Colonic mucosa (tissue), 4 donors: ENCODE data around the gene ATP7B. TPM values are rescaled to one million over a fixed set of nuclear protein-coding genes. Genes with fewer than 3 reads are reported as not detected.

ENCODE experiments used
- DNase-seq: peaks from one replicate; pipeline ENCODE4 v3.0.0-alpha.2; 2020
- H3K27ac ChIP-seq: fragments of 200-600 bp; one replicate; pipeline ENCODE4 v1.8.0; 2021
- H3K27me3 ChIP-seq: fragments of 200-600 bp; one replicate; pipeline ENCODE4 v1.8.0; 2021
- H3K36me3 ChIP-seq: fragments of 200-600 bp; one replicate; pipeline ENCODE4 v1.8.0; 2021
- H3K4me1 ChIP-seq: fragments of 200-600 bp; one replicate; pipeline ENCODE4 v1.8.0; 2021; ENCODE audit warnings: mild to moderate bottlenecking
- H3K4me3 ChIP-seq: fragments of 200-600 bp; one replicate; pipeline ENCODE4 v1.8.0; 2021
- H3K9ac ChIP-seq, 2 donors: one replicate each; pipeline ENCODE4 v1.7.0; 2013; ENCODE audit warnings: control low read depth in 2 of 2, low read depth in 2 of 2, low read length in 2 of 2
- H3K9me3 ChIP-seq: fragments of 200-600 bp; one replicate; pipeline ENCODE4 v1.8.0; 2021
- intact Hi-C: fragments of 100-400 bp; cut with DNase I; formaldehyde crosslinking; loops from one replicate; pipeline ENCODE4 v1.14.1; 2022
- total RNA-seq, 2 donors: library from RNA; stranded (reverse); fragmentation: NEBNext Ultra II Directional in 1 of 2; extraction: Animal tissue kit (Norgen Biotek cat#: 25700) in 1 of 2; gene quantifications; one replicate each; pipeline ENCODE4 v1.2.1, GENCODE V29; 2021
- TF ChIP-seq, protein P1 (sequence below): fragments of 200-600 bp; IDR thresholded peaks from one replicate; pipeline ENCODE4 v1.8.0; 2022; ENCODE audit warnings: antibody characterized with exemption, mild to moderate bottlenecking
- donor health status: healthy.
- donor health status: DM: no; HTN: no; CAD: no.
- donor health status: DM: no; HTN: no; CAD: no.

Gene ATP7B
- total RNA-seq, 2 donors from 2014 or later = 14.0 to 18.8 TPM

DNA sequence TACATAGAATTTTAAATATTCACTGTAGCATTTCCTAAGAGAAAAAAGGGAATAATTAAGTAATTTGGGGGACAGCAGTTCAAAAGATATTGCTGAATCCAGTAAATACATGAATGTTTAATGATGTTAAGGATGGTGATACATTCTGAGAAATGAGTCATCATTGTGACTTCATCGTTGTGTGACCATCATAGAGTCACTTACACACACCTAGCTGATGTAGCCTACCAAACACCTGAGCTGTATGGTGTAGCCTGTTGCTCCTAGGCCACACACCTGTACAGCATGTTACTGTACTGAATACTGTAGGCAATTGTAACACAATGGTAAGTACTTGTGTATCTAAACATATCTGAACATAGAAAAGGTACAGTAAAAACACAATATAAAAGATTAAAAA lies 34.8 kb downstream of the ATP7B start:
- no peak for DNase-seq
- Histone ChIP-seq H3K9ac (no peak overlapping the region), H3K27ac (no peak overlapping the region), H3K4me1 (no peaks in the 10 kb centered on the region), H3K4me3 (no peak overlapping the region), H3K36me3 (no peaks in the 10 kb centered on the region), H3K27me3 (no peaks in the 10 kb centered on the region), H3K9me3 (no peaks in the 10 kb centered on the region)
- intact Hi-C loops = no loop called here
- TF ChIP-seq, protein P1, sequence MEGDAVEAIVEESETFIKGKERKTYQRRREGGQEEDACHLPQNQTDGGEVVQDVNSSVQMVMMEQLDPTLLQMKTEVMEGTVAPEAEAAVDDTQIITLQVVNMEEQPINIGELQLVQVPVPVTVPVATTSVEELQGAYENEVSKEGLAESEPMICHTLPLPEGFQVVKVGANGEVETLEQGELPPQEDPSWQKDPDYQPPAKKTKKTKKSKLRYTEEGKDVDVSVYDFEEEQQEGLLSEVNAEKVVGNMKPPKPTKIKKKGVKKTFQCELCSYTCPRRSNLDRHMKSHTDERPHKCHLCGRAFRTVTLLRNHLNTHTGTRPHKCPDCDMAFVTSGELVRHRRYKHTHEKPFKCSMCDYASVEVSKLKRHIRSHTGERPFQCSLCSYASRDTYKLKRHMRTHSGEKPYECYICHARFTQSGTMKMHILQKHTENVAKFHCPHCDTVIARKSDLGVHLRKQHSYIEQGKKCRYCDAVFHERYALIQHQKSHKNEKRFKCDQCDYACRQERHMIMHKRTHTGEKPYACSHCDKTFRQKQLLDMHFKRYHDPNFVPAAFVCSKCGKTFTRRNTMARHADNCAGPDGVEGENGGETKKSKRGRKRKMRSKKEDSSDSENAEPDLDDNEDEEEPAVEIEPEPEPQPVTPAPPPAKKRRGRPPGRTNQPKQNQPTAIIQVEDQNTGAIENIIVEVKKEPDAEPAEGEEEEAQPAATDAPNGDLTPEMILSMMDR = no peak

DNA sequence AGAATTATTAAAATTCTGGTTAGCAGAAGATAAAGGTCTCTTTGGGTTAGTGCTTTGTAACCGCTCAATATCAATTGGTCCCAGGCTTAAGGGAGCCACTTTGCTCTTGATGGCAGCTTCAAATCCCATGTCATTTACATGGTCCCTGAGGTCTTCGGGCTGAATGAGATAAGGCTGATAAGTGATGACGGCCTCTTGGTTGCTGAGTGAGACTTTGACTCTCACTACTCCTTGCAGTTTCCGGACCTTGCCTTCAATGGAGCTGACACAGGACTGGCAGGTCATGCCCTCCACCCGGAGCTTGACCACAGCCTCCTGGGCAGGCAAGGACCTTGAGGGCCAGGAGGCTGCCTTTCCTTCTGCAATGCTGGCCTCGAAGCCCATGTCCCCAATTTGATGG lies 36.8 kb downstream of the ATP7B start:
- no peak overlapping the region for H3K9ac ChIP-seq
- no peaks in the 10 kb centered on the region for H3K9me3 ChIP-seq
- H3K27me3 ChIP-seq = no peaks in the 10 kb centered on the region
- no peak for DNase-seq
- H3K4me3 ChIP-seq = no peak overlapping the region
- no peaks in the 10 kb centered on the region for H3K4me1 ChIP-seq
- intact Hi-C loops = no loop called here
- H3K27ac ChIP-seq = no peak overlapping the region
- H3K36me3 ChIP-seq = no peaks in the 10 kb centered on the region
- TF ChIP-seq, protein P1 = no peak

DNA sequence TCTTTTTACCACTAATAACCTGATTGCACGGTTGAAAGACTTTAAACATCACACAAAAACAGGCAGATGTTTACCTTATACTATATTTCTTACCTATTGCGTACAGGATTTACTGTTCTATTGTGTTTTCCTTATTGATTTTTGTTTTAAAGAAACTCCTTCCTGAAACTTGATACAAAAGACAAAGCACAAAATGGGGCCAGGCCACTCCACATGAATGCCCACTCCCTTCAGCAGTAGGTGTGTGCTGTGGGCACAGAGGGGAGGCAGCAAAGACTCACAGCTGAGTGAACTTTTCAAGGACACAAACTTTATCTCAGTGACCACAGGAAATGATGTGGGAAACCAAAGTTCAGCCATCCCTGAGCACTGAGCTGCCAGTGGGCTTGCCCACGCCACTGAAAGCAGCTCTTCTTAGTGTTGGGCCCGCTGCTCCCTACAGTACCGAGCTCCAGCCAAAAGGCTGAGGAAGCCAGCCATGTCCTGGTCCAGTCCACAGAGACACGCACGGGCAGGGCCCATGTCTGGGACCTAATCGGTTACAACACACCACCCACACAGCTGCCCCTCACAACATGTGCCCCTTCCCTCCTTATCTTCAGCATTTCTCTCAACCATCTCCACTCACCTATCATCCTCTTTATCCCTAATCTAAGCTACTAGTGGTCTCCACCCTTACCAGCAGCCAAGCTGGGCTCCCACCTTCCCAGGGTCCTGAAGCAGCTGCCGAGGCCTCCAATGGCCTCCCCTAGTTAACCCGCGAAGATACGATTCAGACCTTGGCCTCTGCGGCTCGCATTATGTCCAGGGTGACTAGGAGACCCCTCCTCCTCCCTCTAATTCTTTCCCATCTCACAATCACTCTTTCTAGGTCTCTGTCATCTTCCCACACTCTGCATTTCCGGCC lies 39.5 kb downstream of the ATP7B start:
- H3K9ac ChIP-seq = no peak overlapping the region
- no peaks in the 10 kb centered on the region for H3K36me3 ChIP-seq
- intact Hi-C loops = no loop called here
- no peak for DNase-seq
- no peaks in the 10 kb centered on the region for H3K9me3 ChIP-seq
- no peaks in the 10 kb centered on the region for H3K4me1 ChIP-seq
- TF ChIP-seq, protein P1 = no peak
- H3K4me3 ChIP-seq = no peak overlapping the region
- no peak overlapping the region for H3K27ac ChIP-seq
- H3K27me3 ChIP-seq = no peaks in the 10 kb centered on the region

DNA sequence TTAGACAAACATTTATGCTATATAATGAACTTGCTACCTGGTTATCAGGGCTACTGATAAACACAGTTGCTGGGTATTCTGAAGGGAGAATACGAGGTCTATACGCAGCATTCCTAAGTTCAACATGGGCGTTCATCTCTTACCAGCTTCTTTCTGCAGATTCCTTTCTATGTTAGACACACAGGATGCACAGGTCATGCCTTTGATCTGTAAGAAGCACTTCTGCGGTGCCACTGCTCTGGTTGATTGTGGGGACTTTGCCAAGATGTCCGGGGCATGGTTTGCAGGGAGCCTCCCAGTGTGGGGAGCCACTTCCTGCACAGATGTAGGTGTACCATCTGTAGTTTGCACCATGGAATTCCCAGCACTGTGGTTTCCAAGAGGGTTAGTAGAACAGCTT lies 40.9 kb downstream of the ATP7B start:
- intact Hi-C loops = no loop called here
- no peak overlapping the region for H3K4me3 ChIP-seq
- TF ChIP-seq, protein P1 = no peak
- no peak overlapping the region for H3K27ac ChIP-seq
- no peak overlapping the region for H3K9ac ChIP-seq
- no peaks in the 10 kb centered on the region for H3K27me3 ChIP-seq
- H3K36me3 ChIP-seq = no peaks in the 10 kb centered on the region
- no peak for DNase-seq
- H3K4me1 ChIP-seq = no peaks in the 10 kb centered on the region
- no peaks in the 10 kb centered on the region for H3K9me3 ChIP-seq

DNA sequence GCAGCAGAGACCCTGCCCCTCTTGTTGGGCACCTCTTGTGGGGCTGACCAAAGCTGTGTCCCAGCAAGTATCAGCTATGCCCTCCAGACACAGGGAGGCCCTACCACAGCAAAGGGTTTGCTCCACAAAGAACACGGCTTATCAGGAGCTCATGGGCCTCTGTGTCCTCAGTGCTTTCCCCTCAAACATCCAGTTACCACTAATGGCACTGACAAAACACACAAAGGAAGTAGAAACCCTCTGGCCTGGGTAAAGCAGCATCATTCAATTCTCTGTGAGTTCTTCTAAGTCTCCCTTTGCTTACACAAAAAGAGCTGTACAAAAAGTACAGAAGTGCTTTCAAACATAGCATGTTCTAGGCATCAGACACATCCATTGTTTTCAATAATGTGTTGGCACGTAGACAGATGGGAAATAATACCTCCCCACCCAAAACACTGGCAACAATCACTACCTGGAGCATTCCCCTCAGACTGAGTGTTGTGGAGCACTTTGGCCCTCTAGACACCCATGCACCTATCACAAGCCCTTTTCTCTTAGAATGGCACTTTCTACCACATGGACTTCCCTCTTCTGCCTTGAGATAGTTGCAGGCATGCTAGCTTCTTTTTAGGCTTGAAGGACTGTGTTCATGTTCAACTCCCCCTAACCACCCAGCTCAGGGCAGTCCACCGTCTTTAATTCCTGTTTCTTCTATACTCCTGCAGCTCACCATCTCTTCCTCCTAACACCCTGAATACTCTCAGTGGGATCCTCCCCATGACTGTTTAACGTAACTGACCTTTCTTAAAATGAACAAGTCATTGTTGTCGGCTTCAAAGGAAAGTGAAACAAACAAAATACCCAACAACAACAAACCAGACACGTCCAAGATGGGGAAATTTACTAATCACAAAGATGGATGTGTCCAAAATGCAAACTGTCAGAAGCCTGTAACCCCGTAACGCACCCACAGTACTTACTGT lies 43.5 kb downstream of the ATP7B start:
- TF ChIP-seq, protein P1 = no peak
- H3K4me3 ChIP-seq = no peak overlapping the region
- no peaks in the 10 kb centered on the region for H3K27me3 ChIP-seq
- no peaks in the 10 kb centered on the region for H3K4me1 ChIP-seq
- no peak overlapping the region for H3K27ac ChIP-seq
- no peaks in the 10 kb centered on the region for H3K36me3 ChIP-seq
- DNase-seq = no peak
- H3K9me3 ChIP-seq = no peaks in the 10 kb centered on the region
- intact Hi-C loops = no loop called here
- H3K9ac ChIP-seq = no peak overlapping the region
